ENCODE results near the gene ENO1. TPM values are rescaled to one million over a fixed set of nuclear protein-coding genes. Genes with fewer than 3 reads are reported as not detected.

The ENO1 gene
- total RNA-seq, 2 donors from 2014 or later = 322 to 380 TPM

GRCh38 chr1:8815582-8816151, 62.8 kb downstream of the ENO1 start:
- H3K27me3 Mint-ChIP-seq = no peaks in the 10 kb centered on the region
- peaks cover 29% of the 10 kb centered on the region for H3K4me1 Mint-ChIP-seq
- ATAC-seq (no peak), DNase-seq (no peak)
- peak overlapping the region; percentile 97 for H3K4me3 Mint-ChIP-seq
- peak overlapping the region; percentile 97 for H3K27ac Mint-ChIP-seq
- peaks cover 2% of the 10 kb centered on the region for H3K36me3 Mint-ChIP-seq (ENCODE audit: low read depth)
- no peaks in the 10 kb centered on the region for H3K9me3 ChIP-seq (ENCODE audit: control insufficient read depth, low read length, poor library complexity, severe bottlenecking)

GRCh38 chr1:8814865-8815264, 63.6 kb downstream of the ENO1 start:
- ATAC-seq (no peak), DNase-seq (no peak)
- no peaks in the 10 kb centered on the region for H3K9me3 ChIP-seq (ENCODE audit: control insufficient read depth, low read length, poor library complexity, severe bottlenecking)
- Mint-ChIP-seq H3K36me3 (ENCODE audit: low read depth) (peaks cover 2% of the 10 kb centered on the region), H3K27ac (no peak overlapping the region), H3K4me3 (peak overlapping the region; percentile 45), H3K4me1 (peaks cover 29% of the 10 kb centered on the region), H3K27me3 (no peaks in the 10 kb centered on the region)

- Mint-ChIP-seq H3K36me3 (ENCODE audit: low read depth) (peaks cover 2% of the 10 kb centered on the region), H3K27ac (no peak overlapping the region), H3K4me3 (no peak overlapping the region), H3K27me3 (no peaks in the 10 kb centered on the region), H3K4me1 (peaks cover 29% of the 10 kb centered on the region)
- no peak for DNase-seq
- H3K9me3 ChIP-seq (ENCODE audit: control insufficient read depth, low read length, poor library complexity, severe bottlenecking) = no peaks in the 10 kb centered on the region
- no peak for ATAC-seq
These were observed 64.5 kb downstream of the ENO1 start for GRCh38 chr1:8813991-8814390.

- H3K4me1 Mint-ChIP-seq = peaks cover 27% of the 10 kb centered on the region
- no peak for ATAC-seq
- H3K27ac Mint-ChIP-seq = peak overlapping the region; percentile 34
These were observed 65.3 kb downstream of the ENO1 start for GRCh38 chr1:8813016-8813763.

GRCh38 chr1:8812081-8812480, 66.4 kb downstream of the ENO1 start:
- no peak overlapping the region for H3K27ac Mint-ChIP-seq
- peaks cover 22% of the 10 kb centered on the region for H3K4me1 Mint-ChIP-seq
- ATAC-seq (no peak), DNase-seq (no peak)
- H3K4me3 Mint-ChIP-seq = no peak overlapping the region
- no peaks in the 10 kb centered on the region for H3K9me3 ChIP-seq (ENCODE audit: control insufficient read depth, low read length, poor library complexity, severe bottlenecking)
- no peaks in the 10 kb centered on the region for H3K27me3 Mint-ChIP-seq
- no peaks in the 10 kb centered on the region for H3K36me3 Mint-ChIP-seq (ENCODE audit: low read depth)

More at GRCh38 chr1:8813016-8813763, 65.3 kb downstream of the ENO1 start:
- Mint-ChIP-seq H3K27me3 (no peaks in the 10 kb centered on the region), H3K36me3 (ENCODE audit: low read depth) (peaks cover 2% of the 10 kb centered on the region), H3K4me3 (no peak overlapping the region)
- H3K9me3 ChIP-seq (ENCODE audit: control insufficient read depth, low read length, poor library complexity, severe bottlenecking) = no peaks in the 10 kb centered on the region
- no peak for DNase-seq

Other genes with a start within 250 kb of the ENO1 start
- 100 to 1,000 TPM; 102 to 108 TPM for gene RERE, start 61.0 kb downstream of the ENO1 start, total RNA-seq
- gene CA6, start 67.2 kb upstream of the ENO1 start, total RNA-seq = 1 to 10 TPM in 1 of 2 donors, not detected in 1; 1.6 TPM
- gene SLC2A7, start 147.7 kb upstream of the ENO1 start, total RNA-seq = not detected
- gene SLC2A5, start 190.9 kb upstream of the ENO1 start, total RNA-seq = under 1 TPM in 1 of 2 donors, not detected in 1; 0.85 TPM